HG03159 (cell line): ENCODE measurements around the gene TMEM54.

Source experiments
- ATAC-seq: cut with Tn5 transposase; IDR thresholded peaks from one replicate; pipeline ENCODE4 v1.9.1; 2021; ENCODE audit warnings: mild to moderate bottlenecking, moderate library complexity; ENCODE audit not compliant: unreplicated experiment

TMEM54 gene

GRCh38 chr1:32865639-32866405, 35.4 kb downstream of the TMEM54 start:
- ATAC-seq: no peak

DNA sequence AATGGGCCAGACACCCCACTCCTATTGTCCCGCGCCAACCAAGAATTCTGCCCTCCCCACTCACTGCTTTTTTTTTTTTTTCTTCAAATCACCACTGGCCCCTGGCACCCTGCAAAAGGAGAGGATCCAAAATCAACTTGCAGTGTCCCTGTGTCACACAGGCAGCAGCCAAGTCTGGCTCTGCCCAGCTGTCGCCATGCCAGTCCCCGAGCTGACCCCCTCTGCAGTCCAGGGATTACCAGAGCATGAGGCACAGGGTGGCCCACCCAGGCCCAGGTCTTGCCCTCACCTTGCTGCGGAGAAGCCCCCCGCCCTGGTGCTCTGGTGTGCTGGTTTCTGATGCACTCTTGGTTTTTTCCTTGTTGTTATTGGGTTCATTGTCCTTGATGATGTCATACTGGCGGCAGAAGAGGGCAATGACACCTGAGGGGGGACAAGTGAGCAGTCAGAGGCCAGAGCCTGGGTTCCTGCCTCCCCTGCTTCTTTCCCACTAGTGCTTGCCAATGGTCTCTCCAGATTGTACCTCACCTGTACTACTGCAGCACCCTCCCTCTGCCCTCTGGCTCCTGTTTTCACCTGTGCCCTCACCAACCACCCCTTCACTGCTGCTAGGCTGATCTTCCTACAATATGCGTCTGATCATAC, 36.7 kb downstream of the TMEM54 start:
- no peak for ATAC-seq

DNA sequence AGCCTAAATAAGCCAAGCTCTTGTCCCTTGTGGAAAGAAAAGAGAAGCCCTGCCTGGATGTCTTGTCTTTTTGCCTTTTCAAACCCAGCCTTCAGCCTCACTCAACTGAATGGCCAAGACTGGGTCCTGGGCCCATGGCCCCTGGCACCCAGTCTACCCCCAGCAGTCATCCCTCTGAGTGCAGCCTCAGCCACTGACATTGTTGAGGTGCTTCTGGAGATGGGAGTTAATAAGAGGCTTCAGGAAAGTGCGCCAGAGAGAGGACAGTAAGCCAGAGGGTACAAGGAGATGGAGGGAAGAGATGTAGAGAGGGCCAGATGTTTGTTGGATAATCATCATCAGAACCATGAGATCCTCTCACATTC, 37.3 kb downstream of the TMEM54 start:
- no peak for ATAC-seq

DNA sequence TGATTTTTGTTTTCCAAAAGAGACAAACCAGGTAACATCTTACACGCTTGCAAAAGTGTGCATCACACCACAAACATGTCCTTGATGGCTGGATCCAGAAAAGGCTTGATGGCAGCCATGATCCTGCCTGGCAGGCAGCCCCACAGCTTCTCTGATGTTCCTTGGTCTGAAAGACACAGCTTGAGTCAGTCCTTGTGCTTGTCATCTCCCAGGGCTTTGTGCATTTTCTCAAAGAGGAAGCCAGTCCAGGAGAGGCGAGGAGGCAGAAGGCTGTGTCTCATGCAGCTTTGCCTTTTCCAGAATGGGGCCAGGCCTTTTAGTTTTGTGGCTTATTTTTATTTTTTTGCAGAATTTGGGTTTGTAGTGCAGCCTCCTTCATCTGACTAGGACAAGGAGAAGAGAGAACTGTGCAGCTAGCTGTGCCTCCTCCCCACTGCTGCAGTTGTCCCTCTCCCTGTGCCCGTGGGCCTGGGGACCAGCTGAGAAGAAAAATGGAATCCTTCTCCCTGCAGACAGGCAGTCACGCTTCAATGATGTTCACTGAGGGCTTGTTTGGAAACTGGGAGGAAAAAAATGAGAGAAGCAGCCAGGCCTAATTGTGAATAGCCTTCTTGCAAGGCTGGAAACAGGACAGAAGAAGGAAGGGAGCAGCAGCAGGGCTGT, 37.8 kb downstream of the TMEM54 start:
- ATAC-seq: no peak

DNA sequence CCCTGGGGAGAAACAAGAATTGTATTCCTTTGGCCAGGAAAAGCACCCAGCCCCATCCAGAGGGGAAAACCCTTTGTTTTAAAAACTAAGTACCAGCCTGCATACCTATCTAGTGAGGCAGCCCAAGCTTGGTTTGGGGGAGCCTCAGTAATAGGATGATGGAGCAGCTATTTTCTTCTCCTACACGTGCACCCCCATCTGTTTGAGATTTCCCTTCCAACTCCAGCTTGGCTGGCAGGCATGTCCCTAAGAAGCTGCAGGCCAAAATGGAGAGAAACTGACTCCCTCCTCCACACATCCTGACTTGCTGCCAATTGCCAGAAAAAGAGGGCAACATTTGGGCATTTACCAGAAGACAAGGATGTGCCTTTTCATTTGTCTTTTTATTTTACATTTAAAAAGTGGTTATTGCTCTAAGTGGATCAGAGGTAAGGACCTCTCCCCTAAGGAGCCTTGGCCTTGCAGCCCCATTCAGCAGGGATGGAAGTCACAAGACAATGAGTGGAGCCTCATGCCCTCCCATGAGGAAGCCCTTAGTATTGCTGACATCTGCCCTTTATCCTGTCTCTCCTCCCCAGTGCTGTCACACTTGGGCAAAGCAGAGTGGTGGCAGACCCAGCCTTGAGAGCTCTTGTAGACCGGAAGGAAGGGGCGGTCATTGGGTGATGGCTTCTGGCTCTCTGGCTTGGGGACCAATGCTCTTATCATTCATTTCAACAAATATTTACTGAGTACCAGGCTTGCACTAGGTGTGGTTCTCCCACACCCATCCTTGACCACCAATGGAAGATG, 39.1 kb downstream of the TMEM54 start:
- no peak for ATAC-seq

DNA sequence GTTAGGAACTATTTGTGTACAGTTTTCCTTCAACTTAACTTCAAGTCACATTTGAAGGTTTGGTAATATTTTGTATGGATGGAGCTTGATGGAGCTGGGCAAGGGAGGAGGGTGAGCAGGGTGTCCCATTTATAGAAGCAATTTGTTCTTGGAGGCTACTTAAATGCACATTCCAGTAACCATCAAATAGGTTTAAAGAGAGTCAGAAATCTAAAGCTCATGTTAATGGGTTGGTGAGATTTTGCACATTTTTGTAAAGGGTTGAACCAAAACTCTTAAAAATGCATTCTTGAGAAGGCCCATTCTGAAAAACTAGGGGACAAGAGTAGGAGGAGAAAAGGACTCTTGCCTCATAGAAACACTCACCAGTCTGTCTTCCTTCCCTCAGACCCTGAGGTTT, 40.6 kb downstream of the TMEM54 start:
- no peak for ATAC-seq

GRCh38 chr1:32859915-32860314, 41.3 kb downstream of the TMEM54 start:
- no peak for ATAC-seq

- ATAC-seq: no peak
These were observed 42.4 kb downstream of the TMEM54 start for GRCh38 chr1:32858791-32859190.

GRCh38 chr1:32858136-32858535, 43.1 kb downstream of the TMEM54 start:
- no peak for ATAC-seq

- ATAC-seq: no peak
These were observed 45.1 kb downstream of the TMEM54 start for GRCh38 chr1:32855861-32856617.

- ATAC-seq: no peak
These were observed 52.7 kb downstream of the TMEM54 start for GRCh38 chr1:32848354-32849063.
